H1 (cell line): ENCODE data around the gene ANKIB1. TPM values are rescaled to one million over a fixed set of nuclear protein-coding genes. Genes with fewer than 3 reads are reported as not detected.

Experiments used
- CTCF ChIA-PET: fragments of 300-600 bp; sonication (Branson Sonifier 250); formaldehyde crosslinking; loops from one replicate; lab custom pipeline; 2021; ENCODE audit not compliant: partially characterized antibody; lab: Charles Lee
- POLR2A ChIA-PET: fragments of 300-600 bp; sonication (Branson Sonifier 250); formaldehyde crosslinking; loops from one replicate; lab custom pipeline; 2021; ENCODE audit warnings: inconsistent platforms; ENCODE audit not compliant: partially characterized antibody; lab: Charles Lee
- DNase-seq, 2 experiments: peaks; one replicate each; pipeline versions ENCODE4 v3.0.0 to v3.0.0-alpha.2; 2010 to 2022; ENCODE audit warnings: low spot score in 2 of 2, low read depth in 1 of 2, mixed read lengths in 1 of 2
- FAIRE-seq: peaks from 2 replicates; lab custom pipeline; 2011; peaks lifted over from hg19 to GRCh38; lab: Jason Lieb, UNC
- H2AFZ ChIP-seq: 2 replicates; pipeline ENCODE4 v1.8.1; 2012; ENCODE audit warnings: low read length, inconsistent platforms
- H2AK5ac ChIP-seq: 2 replicates; pipeline ENCODE4 v1.6.1; 2013; ENCODE audit warnings: low read depth, low read length
- H2BK120ac ChIP-seq: replicated peaks from 2 replicates; pipeline ENCODE3; 2013; ENCODE audit warnings: low read depth, low read length, inconsistent platforms
- H2BK12ac ChIP-seq: 2 replicates; pipeline ENCODE4 v1.6.1; 2013; ENCODE audit warnings: low read depth, low read length
- H2BK15ac ChIP-seq: 2 replicates; pipeline ENCODE4 v1.6.1; 2013; ENCODE audit warnings: low read length
- H2BK20ac ChIP-seq: 2 replicates; pipeline ENCODE4 v1.6.1; 2013; ENCODE audit warnings: low read length
- H2BK5ac ChIP-seq: 2 replicates; pipeline ENCODE4 v1.6.1; 2013; ENCODE audit warnings: low read depth, low read length
- H3K14ac ChIP-seq: 2 replicates; pipeline ENCODE4 v1.6.1; 2013; ENCODE audit warnings: inconsistent platforms; ENCODE audit not compliant: insufficient read length
- H3K18ac ChIP-seq: 2 replicates; pipeline ENCODE4 v1.6.1; 2013; ENCODE audit warnings: low read length; ENCODE audit errors: extremely low read depth
- H3K23ac ChIP-seq: 2 replicates; pipeline ENCODE4 v1.6.1; 2013; ENCODE audit warnings: inconsistent platforms; ENCODE audit not compliant: insufficient read length
- H3K23me2 ChIP-seq: 2 replicates; pipeline ENCODE4 v1.6.1; 2013; ENCODE audit warnings: low read depth, low read length
- H3K27ac ChIP-seq: 2 replicates; pipeline ENCODE4 v1.6.1; 2011; ENCODE audit warnings: low read depth, low read length, inconsistent platforms
- H3K27me3 ChIP-seq, 4 experiments: replicated peaks in 1 of 4; 1 replicate in 1 of 4; 2 replicates in 3 of 4; pipeline versions ENCODE4 v1.6.1 to v1.8.1; 2011 to 2013; ENCODE audit warnings: low read length in 3 of 4, mild to moderate bottlenecking in 3 of 4, inconsistent platforms in 2 of 4, mixed read lengths in 2 of 4, moderate library complexity in 1 of 4; ENCODE audit not compliant: control insufficient read depth in 3 of 4, insufficient read depth in 3 of 4; ENCODE audit errors: extremely low read depth in 1 of 4
- H3K36me3 ChIP-seq, 4 experiments: 2 replicates each; pipeline versions ENCODE4 v1.6.1 to v1.8.1; 2011 to 2013; ENCODE audit warnings: mild to moderate bottlenecking in 4 of 4, low read length in 3 of 4, moderate library complexity in 2 of 4, control low read depth in 1 of 4, inconsistent platforms in 1 of 4; ENCODE audit not compliant: insufficient read depth in 4 of 4, control insufficient read depth in 2 of 4
- H3K4ac ChIP-seq: replicated peaks from 2 replicates; pipeline ENCODE3; 2013; ENCODE audit warnings: low read length, low read depth, mixed read lengths, inconsistent platforms; ENCODE audit not compliant: insufficient read length
- H3K4me1 ChIP-seq, 4 experiments: replicated peaks in 1 of 4; 1 replicate in 1 of 4; 2 replicates in 3 of 4; pipeline versions ENCODE4 v1.6.1 to v1.8.1; 2011 to 2013; ENCODE audit warnings: low read length in 3 of 4, inconsistent platforms in 2 of 4, mixed read lengths in 1 of 4; ENCODE audit not compliant: insufficient read depth in 4 of 4, control insufficient read depth in 3 of 4
- H3K4me2 ChIP-seq, 2 experiments: 2 replicates each; pipeline versions ENCODE4 v1.6.1 to v1.8.1; 2011 to 2013; ENCODE audit warnings: low read depth in 2 of 2, low read length in 2 of 2, control low read depth in 1 of 2, inconsistent platforms in 1 of 2, mild to moderate bottlenecking in 1 of 2; ENCODE audit not compliant: insufficient read depth in 1 of 2
- H3K4me3 ChIP-seq, 4 experiments: fragments of 200-600, 300-600 bp in 1 of 4; sonication (generic), shearing (Covaris generic), sonication (Bioruptor Twin) in 1 of 4; 2 replicates each; pipeline versions ENCODE4 v1.5.1 to v1.8.1; 2011 to 2016; ENCODE audit warnings: low read length in 4 of 4, low read depth in 3 of 4, control low read depth in 2 of 4, inconsistent platforms in 2 of 4, mild to moderate bottlenecking in 2 of 4, mixed read lengths in 1 of 4, moderate library complexity in 1 of 4; ENCODE audit not compliant: insufficient read depth in 2 of 4; ENCODE audit errors: extremely low read depth in 1 of 4
- H3K56ac ChIP-seq: replicated peaks from 2 replicates; pipeline ENCODE3; 2013; ENCODE audit warnings: low read depth, mild to moderate bottlenecking, mixed read lengths, low read length, inconsistent platforms; ENCODE audit not compliant: insufficient read length
- H3K79me1 ChIP-seq: 2 replicates; pipeline ENCODE4 v1.6.1; 2013; ENCODE audit warnings: low read depth, low read length, control low read depth
- H3K79me2 ChIP-seq, 2 experiments: 2 replicates each; pipeline versions ENCODE4 v1.6.1 to v1.8.1; 2012 to 2013; ENCODE audit warnings: low read length in 2 of 2, mild to moderate bottlenecking in 2 of 2, inconsistent platforms in 1 of 2; ENCODE audit not compliant: insufficient read depth in 2 of 2, control insufficient read depth in 1 of 2
- H3K9ac ChIP-seq, 4 experiments: replicated peaks in 1 of 4; 1 replicate in 1 of 4; 2 replicates in 3 of 4; pipeline versions ENCODE4 v1.6.1 to v1.8.1; 2011 to 2013; ENCODE audit warnings: low read depth in 3 of 4, low read length in 3 of 4, control low read depth in 2 of 4, mild to moderate bottlenecking in 2 of 4, moderate library complexity in 2 of 4, inconsistent platforms in 1 of 4; ENCODE audit errors: extremely low read depth in 1 of 4
- H3K9me3 ChIP-seq, 2 experiments: 2 replicates each; pipeline versions ENCODE4 v1.6.1 to v1.8.1; 2012 to 2013; ENCODE audit warnings: mild to moderate bottlenecking in 2 of 2, moderate library complexity in 2 of 2, control low read depth in 1 of 2, inconsistent platforms in 1 of 2, low read depth in 1 of 2, low read length in 1 of 2, mixed read lengths in 1 of 2; ENCODE audit not compliant: insufficient read depth in 2 of 2
- H4K20me1 ChIP-seq, 2 experiments: replicated peaks in 1 of 2; 2 replicates each; pipeline versions ENCODE3 to v1.8.1; 2011 to 2013; ENCODE audit warnings: inconsistent platforms in 2 of 2, low read length in 2 of 2, mild to moderate bottlenecking in 1 of 2; ENCODE audit not compliant: insufficient read depth in 2 of 2, control insufficient read depth in 1 of 2
- H4K5ac ChIP-seq: 2 replicates; pipeline ENCODE4 v1.6.1; 2013; ENCODE audit warnings: low read length, low read depth, mixed read lengths, inconsistent platforms; ENCODE audit not compliant: insufficient read length
- H4K8ac ChIP-seq: 2 replicates; pipeline ENCODE4 v1.8.0; 2013; ENCODE audit warnings: mild to moderate bottlenecking, moderate library complexity, low read length, inconsistent platforms; ENCODE audit not compliant: insufficient read depth; ENCODE audit errors: extremely low read depth
- H4K91ac ChIP-seq: replicated peaks from 2 replicates; pipeline ENCODE3; 2013; ENCODE audit warnings: low read length, mixed read lengths, inconsistent platforms; ENCODE audit not compliant: insufficient read length
- BACH1 ChIP-seq: IDR thresholded peaks from 2 replicates; pipeline ENCODE4 v1.6.1; 2012; ENCODE audit warnings: low read length, improper control_type of control experiment
- BCL11A ChIP-seq, 2 experiments: IDR thresholded peaks; one replicate each; pipeline ENCODE4 v1.6.1; 2011; ENCODE audit warnings: low read depth in 2 of 2, low read length in 2 of 2, mild to moderate bottlenecking in 2 of 2
- CEBPB ChIP-seq: IDR thresholded peaks from 2 replicates; pipeline ENCODE4 v1.6.1; 2012; ENCODE audit warnings: low read depth, low read length
- CHD1 ChIP-seq: IDR thresholded peaks from 2 replicates; pipeline ENCODE4 v1.6.1; 2012; ENCODE audit warnings: low read depth, low read length, improper control_type of control experiment
- CREB1 ChIP-seq: IDR thresholded peaks from 2 replicates; pipeline ENCODE4 v1.6.1; 2012; ENCODE audit warnings: inconsistent platforms
- FOSL1 ChIP-seq: IDR thresholded peaks from 2 replicates; pipeline ENCODE4 v1.6.1; 2011; ENCODE audit warnings: mild to moderate bottlenecking, low read depth, low read length, moderate library complexity; ENCODE audit not compliant: insufficient read depth
- GTF2F1 ChIP-seq: IDR thresholded peaks from 2 replicates; pipeline ENCODE4 v1.6.1; 2012; ENCODE audit warnings: low read depth, low read length, improper control_type of control experiment, borderline replicate concordance
- JUND ChIP-seq: IDR thresholded peaks from 2 replicates; pipeline ENCODE4 v1.6.1; 2011; ENCODE audit warnings: mild to moderate bottlenecking, improper control_type of control experiment, low read length
- KDM5A ChIP-seq: fragments of 200-600 bp; IDR thresholded peaks from 2 replicates; pipeline ENCODE4 v1.7.1; 2012; ENCODE audit warnings: mild to moderate bottlenecking, low read length, inconsistent platforms, mixed read lengths
- POLR2A ChIP-seq, 2 experiments: IDR thresholded peaks; 1 replicate in 1 of 2; 2 replicates in 1 of 2; pipeline ENCODE4 v1.6.1; 2011; ENCODE audit warnings: low read depth in 2 of 2, low read length in 2 of 2, mild to moderate bottlenecking in 2 of 2; ENCODE audit errors: control extremely low read depth in 1 of 2
- POLR2AphosphoS5 ChIP-seq: IDR thresholded peaks from 2 replicates; pipeline ENCODE4 v1.6.1; 2011; ENCODE audit warnings: low read depth, low read length
- RBBP5 ChIP-seq: IDR thresholded peaks from 2 replicates; pipeline ENCODE4 v1.7.1; 2012; ENCODE audit warnings: low read depth, mild to moderate bottlenecking, inconsistent platforms, low read length, moderate library complexity, borderline replicate concordance
- RNF2 ChIP-seq: fragments of 200-900, 300-1000 bp; sonication (generic); IDR thresholded peaks from 2 replicates; pipeline ENCODE4 v1.7.1; 2016; ENCODE audit warnings: borderline replicate concordance, low read depth, mild to moderate bottlenecking, antibody characterized with exemption, low read length; ENCODE audit not compliant: poor library complexity, severe bottlenecking; ENCODE audit errors: missing control alignments
- SP2 ChIP-seq: IDR thresholded peaks from 2 replicates; pipeline ENCODE4 v1.6.1; 2012; ENCODE audit warnings: mild to moderate bottlenecking, low read length, inconsistent platforms
- TBP ChIP-seq: IDR thresholded peaks from 2 replicates; pipeline ENCODE4 v1.6.1; 2011; ENCODE audit warnings: low read depth, low read length, improper control_type of control experiment
- ZNF274 ChIP-seq: IDR thresholded peaks from 2 replicates; pipeline ENCODE4 v1.7.0; 2012; ENCODE audit warnings: low read length, borderline replicate concordance; ENCODE audit errors: extremely low read depth
- WGBS, 2 experiments: shearing (Covaris generic) in 1 of 2; methylation state at CpG; one replicate each; pipeline versions ENCODE4 v1.1.6 to v1.1.7; 2013 to 2015; ENCODE audit warnings: low lambda C conversion rate in 2 of 2, mixed read lengths in 2 of 2, inconsistent platforms in 1 of 2, low coverage in 1 of 2, missing lambda C conversion rate in 1 of 2; ENCODE audit not compliant: insufficient replicate concordance in 2 of 2, insufficient coverage in 1 of 2, insufficient read length in 1 of 2; ENCODE audit errors: extremely low coverage in 1 of 2, missing lambda C conversion rate in 1 of 2; 5-methylcytosine and 5-hydroxymethylcytosine counted together
- polyA plus RNA-seq, 7 experiments: library from polyadenylated mRNA; depleted of rRNA in 3 of 7; stranded (reverse) in 5 of 7; unstranded in 2 of 7; fragments of >200 nt in 5 of 7; fragments of 200-250 nt in 2 of 7; gene quantifications; 1 replicate in 5 of 7; 2 replicates in 1 of 7; 4 replicates in 1 of 7; pipeline versions ENCODE4 v1.2.1 to v1.2.3, GENCODE V29; 2011 to 2013; ENCODE audit warnings: missing spikeins in 2 of 7, mixed read lengths in 2 of 7
- total RNA-seq: library from RNA; stranded (reverse); fragmentation: NEBNext Ultra II Directional; extraction: Animal tissue kit (Norgen Biotek cat#: 25700); gene quantifications from 2 replicates; pipeline ENCODE4 v1.2.1, GENCODE V29; 2021

The ANKIB1 gene
- total and polyA plus RNA-seq, 2 of the 8 experiments (the other 6 are each of a cell fraction or from before 2014, with no cell fraction given): 19.2 to 43.0 TPM

- no peak overlapping the region for H2BK20ac ChIP-seq
- H2BK120ac ChIP-seq: no peak overlapping the region
- POLR2A ChIA-PET: interaction anchor here (1.0 to 1.1 kb wide), 2 partner anchors 9 to 14 kb away, joined by 3 to 4 read pairs; no protein-coding TSS in a partner anchor
- H3K79me2 ChIP-seq: peaks cover 0 to 93% of the 10 kb centered on the region in 2 experiments; a peak in 3 of 4 replicates
- no peak overlapping the region for H4K5ac ChIP-seq
- no peak overlapping the region for H2BK5ac ChIP-seq
- H3K56ac ChIP-seq: no peak overlapping the region
- H3K36me3 ChIP-seq: peaks cover 0 to under 1% (median 0%) of the 10 kb centered on the region in 4 experiments; a peak in 1 of 8 replicates
- no peak overlapping the region for H3K4me2 ChIP-seq
- no peak overlapping the region for H2BK12ac ChIP-seq
- no peaks in the 10 kb centered on the region; the same call in 1 of the 2 replicates for H3K79me1 ChIP-seq
- H3K4ac ChIP-seq: no peak overlapping the region
- peaks cover 0 to 1% (median 0%) of the 10 kb centered on the region in 4 experiments; a peak in 1 of 7 replicates for H3K27me3 ChIP-seq
- no peaks in the 10 kb centered on the region for H3K4me1 ChIP-seq
- peaks cover 0 to 1% of the 10 kb centered on the region in 2 experiments for H4K20me1 ChIP-seq
- FAIRE-seq: no peak
- no peak overlapping the region for H3K23ac ChIP-seq
- no peak overlapping the region for H4K91ac ChIP-seq
- H3K9ac ChIP-seq: no peak overlapping the region
- H3K27ac ChIP-seq: no peak overlapping the region
- H3K4me3 ChIP-seq: no peak overlapping the region
- CTCF ChIA-PET: interaction anchor here (1.6 kb wide), 1 partner anchor 166 kb away, joined by 3 read pairs; no protein-coding TSS in a partner anchor
- H2AK5ac ChIP-seq: no peak overlapping the region
- DNase-seq: no peak
- no peak overlapping the region for H3K18ac ChIP-seq
- no peaks in the 10 kb centered on the region for H3K23me2 ChIP-seq
- H2BK15ac ChIP-seq: no peak overlapping the region
- no peak overlapping the region for H3K14ac ChIP-seq
- H3K9me3 ChIP-seq: 0 out of 4 replicates have a peak, but pooled peaks cover under 1% of the 10 kb centered on the region in 2 experiments
- WGBS, 2 experiments: 90% methylated on average over 4 of the region's 4 CpGs; no CpG with 5 or more reads in 1 of the 2 experiments
- H4K8ac ChIP-seq: no peak overlapping the region
- H2AFZ ChIP-seq: no peak overlapping the region
- no peak for TF ChIP-seq SP2
- TF ChIP-seq CEBPB: no peak
- TF ChIP-seq RNF2: no peak
- no peak for TF ChIP-seq BACH1
- TF ChIP-seq CREB1: no peak
- TF ChIP-seq TBP: no peak
- TF ChIP-seq KDM5A: no peak
- TF ChIP-seq JUND: no peak
- no peak for TF ChIP-seq CHD1
- TF ChIP-seq GTF2F1: no peak
- TF ChIP-seq BCL11A (IDR thresholded peaks at IDR 0.05; ENCODE audit: low read depth in 2 of 2, low read length in 2 of 2): no peak
- TF ChIP-seq FOSL1: no peak
- no peak for TF ChIP-seq ZNF274
- TF ChIP-seq POLR2A (IDR thresholded peaks at IDR 0.05; ENCODE audit: control extremely low read depth in 1 of 2, low read depth in 2 of 2, low read length in 2 of 2): no peak
- no peak for TF ChIP-seq RBBP5
- no peak for TF ChIP-seq POLR2AphosphoS5
Observed at GRCh38 chr7:92259062-92259461, 13.3 kb downstream of the ANKIB1 start.
